WTC11 (cell line): ENCODE measurements around the gene FES.

ENCODE experiments used
- FOXP1 ChIP-seq: sonication (generic); formaldehyde crosslinking; IDR thresholded peaks from 2 replicates; pipeline ENCODE4 v1.8.0; 2022; ENCODE audit warnings: missing genetic modification reagents, mild to moderate bottlenecking, moderate library complexity, borderline replicate concordance
- ZNF232 ChIP-seq: sonication (generic); formaldehyde crosslinking; IDR thresholded peaks from 2 replicates; pipeline ENCODE4 v1.8.0; 2022; ENCODE audit warnings: mild to moderate bottlenecking, missing genetic modification reagents
- ZNF317 ChIP-seq: sonication (generic); formaldehyde crosslinking; IDR thresholded peaks from 2 replicates; pipeline ENCODE4 v1.8.1; 2023; ENCODE audit warnings: low read depth, mild to moderate bottlenecking, moderate library complexity, missing genetic modification reagents, borderline replicate concordance
- TF ChIP-seq, protein P1 (sequence below): fragments of 200-600 bp; IDR thresholded peaks from 2 replicates; pipeline ENCODE4 v1.8.0; 2022; ENCODE audit warnings: antibody characterized with exemption
- TF ChIP-seq, protein P2 (sequence below): sonication (generic); formaldehyde crosslinking; IDR thresholded peaks from 2 replicates; pipeline ENCODE4 v1.8.0; 2022; ENCODE audit warnings: mild to moderate bottlenecking, missing genetic modification reagents
- TF ChIP-seq, protein P3 (sequence below): sonication (generic); formaldehyde crosslinking; IDR thresholded peaks from 2 replicates; pipeline ENCODE4 v1.8.1; 2022; ENCODE audit warnings: low read depth, mild to moderate bottlenecking, moderate library complexity, missing genetic modification reagents, borderline replicate concordance

DNA sequence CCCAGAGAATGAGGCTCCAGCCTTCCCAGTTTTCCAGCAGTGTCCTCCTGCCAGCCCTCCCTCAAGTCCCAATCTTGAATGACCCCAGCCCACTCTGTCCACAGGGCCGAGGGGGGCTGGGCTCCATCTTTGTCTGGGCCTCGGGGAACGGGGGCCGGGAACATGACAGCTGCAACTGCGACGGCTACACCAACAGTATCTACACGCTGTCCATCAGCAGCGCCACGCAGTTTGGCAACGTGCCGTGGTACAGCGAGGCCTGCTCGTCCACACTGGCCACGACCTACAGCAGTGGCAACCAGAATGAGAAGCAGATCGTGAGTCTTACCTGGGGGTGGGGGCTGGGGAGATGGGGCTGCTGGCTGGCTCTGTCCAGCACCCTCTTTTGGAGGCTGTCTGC, 5.6 kb upstream of the FES start:
- TF ChIP-seq ZNF317, result no peak
- no peak for TF ChIP-seq FOXP1 (CRISPR knock-in tag)
- TF ChIP-seq, protein P1, sequence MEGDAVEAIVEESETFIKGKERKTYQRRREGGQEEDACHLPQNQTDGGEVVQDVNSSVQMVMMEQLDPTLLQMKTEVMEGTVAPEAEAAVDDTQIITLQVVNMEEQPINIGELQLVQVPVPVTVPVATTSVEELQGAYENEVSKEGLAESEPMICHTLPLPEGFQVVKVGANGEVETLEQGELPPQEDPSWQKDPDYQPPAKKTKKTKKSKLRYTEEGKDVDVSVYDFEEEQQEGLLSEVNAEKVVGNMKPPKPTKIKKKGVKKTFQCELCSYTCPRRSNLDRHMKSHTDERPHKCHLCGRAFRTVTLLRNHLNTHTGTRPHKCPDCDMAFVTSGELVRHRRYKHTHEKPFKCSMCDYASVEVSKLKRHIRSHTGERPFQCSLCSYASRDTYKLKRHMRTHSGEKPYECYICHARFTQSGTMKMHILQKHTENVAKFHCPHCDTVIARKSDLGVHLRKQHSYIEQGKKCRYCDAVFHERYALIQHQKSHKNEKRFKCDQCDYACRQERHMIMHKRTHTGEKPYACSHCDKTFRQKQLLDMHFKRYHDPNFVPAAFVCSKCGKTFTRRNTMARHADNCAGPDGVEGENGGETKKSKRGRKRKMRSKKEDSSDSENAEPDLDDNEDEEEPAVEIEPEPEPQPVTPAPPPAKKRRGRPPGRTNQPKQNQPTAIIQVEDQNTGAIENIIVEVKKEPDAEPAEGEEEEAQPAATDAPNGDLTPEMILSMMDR, result no peak
- TF ChIP-seq, protein P2, sequence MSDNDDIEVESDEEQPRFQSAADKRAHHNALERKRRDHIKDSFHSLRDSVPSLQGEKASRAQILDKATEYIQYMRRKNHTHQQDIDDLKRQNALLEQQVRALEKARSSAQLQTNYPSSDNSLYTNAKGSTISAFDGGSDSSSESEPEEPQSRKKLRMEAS (CRISPR knock-in tag), result no peak
- no peak for TF ChIP-seq ZNF232 (CRISPR knock-in tag)
- TF ChIP-seq, protein P3, sequence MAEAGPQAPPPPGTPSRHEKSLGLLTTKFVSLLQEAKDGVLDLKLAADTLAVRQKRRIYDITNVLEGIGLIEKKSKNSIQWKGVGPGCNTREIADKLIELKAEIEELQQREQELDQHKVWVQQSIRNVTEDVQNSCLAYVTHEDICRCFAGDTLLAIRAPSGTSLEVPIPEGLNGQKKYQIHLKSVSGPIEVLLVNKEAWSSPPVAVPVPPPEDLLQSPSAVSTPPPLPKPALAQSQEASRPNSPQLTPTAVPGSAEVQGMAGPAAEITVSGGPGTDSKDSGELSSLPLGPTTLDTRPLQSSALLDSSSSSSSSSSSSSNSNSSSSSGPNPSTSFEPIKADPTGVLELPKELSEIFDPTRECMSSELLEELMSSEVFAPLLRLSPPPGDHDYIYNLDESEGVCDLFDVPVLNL, result no peak
